A549 (cell line): Measurements from ENCODE around the gene PRKCZ.

Source experiments
- EP300 ChIP-seq, 2 experiments: fragments of >200 bp; sonication (Bioruptor Twin); formaldehyde crosslinking; IDR thresholded peaks; 2 replicates in 1 of 2; 3 replicates in 1 of 2; pipeline ENCODE4 v1.6.1; 2016 to 2017
- POLR2A ChIP-seq: IDR thresholded peaks from 2 replicates; pipeline ENCODE4 v1.6.1; 2012; ENCODE audit warnings: mild to moderate bottlenecking, low read length
- RAD21 ChIP-seq, 2 experiments: fragments of >200 bp in 1 of 2; sonication (Bioruptor Twin) in 1 of 2; formaldehyde crosslinking in 1 of 2; IDR thresholded peaks in 1 of 2; conservative IDR thresholded peaks in 1 of 2; 2 replicates in 1 of 2; 3 replicates in 1 of 2; pipeline ENCODE4 v1.6.1; 2012 to 2018; ENCODE audit warnings: inconsistent platforms in 1 of 2
- TF ChIP-seq, protein P1 (sequence below): fragments of >200 bp; sonication (Bioruptor Twin); formaldehyde crosslinking; IDR thresholded peaks from 3 replicates; pipeline ENCODE4 v1.5.1; 2016
- TF ChIP-seq, protein P2 (sequence below): IDR thresholded peaks from 2 replicates; pipeline ENCODE4 v1.6.1; 2012; ENCODE audit warnings: low read depth, borderline replicate concordance

DNA sequence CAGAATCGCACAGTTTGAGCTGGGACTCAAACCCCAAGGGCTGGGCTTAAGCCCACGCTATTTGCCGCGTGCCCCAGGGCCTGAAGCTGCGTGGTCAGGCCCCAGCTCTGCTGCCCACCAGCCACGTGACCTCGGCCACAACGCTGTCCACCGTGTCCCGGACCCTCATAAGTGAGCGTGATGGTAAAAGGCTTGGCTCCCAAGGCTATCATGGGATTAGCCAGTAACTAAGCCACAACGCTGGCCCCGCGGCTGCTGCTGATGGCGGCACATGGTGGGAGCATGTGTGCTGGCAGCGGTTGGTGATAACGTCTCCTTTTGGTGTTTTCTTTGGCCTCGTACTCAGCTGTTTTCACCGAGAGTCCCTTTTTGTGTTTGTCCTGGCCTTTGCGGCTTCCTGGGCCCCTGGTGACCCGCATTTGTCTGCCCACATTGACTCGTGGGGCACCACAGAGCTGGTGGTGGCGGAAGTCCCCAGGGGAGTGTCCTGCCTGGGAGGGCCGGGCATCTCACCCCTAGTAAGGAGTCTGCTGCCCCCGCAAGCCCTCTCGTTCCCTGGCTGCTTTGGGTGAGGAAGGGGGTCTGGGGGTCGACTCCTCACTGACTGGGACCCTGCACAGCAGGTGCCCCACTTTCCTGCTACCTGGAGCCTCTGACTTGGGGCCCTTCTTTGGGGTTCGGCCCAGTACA lies 29.3 kb downstream of the PRKCZ start:
- TF ChIP-seq, protein P1, sequence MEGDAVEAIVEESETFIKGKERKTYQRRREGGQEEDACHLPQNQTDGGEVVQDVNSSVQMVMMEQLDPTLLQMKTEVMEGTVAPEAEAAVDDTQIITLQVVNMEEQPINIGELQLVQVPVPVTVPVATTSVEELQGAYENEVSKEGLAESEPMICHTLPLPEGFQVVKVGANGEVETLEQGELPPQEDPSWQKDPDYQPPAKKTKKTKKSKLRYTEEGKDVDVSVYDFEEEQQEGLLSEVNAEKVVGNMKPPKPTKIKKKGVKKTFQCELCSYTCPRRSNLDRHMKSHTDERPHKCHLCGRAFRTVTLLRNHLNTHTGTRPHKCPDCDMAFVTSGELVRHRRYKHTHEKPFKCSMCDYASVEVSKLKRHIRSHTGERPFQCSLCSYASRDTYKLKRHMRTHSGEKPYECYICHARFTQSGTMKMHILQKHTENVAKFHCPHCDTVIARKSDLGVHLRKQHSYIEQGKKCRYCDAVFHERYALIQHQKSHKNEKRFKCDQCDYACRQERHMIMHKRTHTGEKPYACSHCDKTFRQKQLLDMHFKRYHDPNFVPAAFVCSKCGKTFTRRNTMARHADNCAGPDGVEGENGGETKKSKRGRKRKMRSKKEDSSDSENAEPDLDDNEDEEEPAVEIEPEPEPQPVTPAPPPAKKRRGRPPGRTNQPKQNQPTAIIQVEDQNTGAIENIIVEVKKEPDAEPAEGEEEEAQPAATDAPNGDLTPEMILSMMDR: no peak
- TF ChIP-seq POLR2A (no peak), EP300 (IDR thresholded peaks at IDR 0.05) (no peak), RAD21 (conservative IDR thresholded peaks at IDR 0.05 in 1 of 2, IDR thresholded peaks at IDR 0.05 in 1 of 2) (no peak)
- TF ChIP-seq, protein P2, sequence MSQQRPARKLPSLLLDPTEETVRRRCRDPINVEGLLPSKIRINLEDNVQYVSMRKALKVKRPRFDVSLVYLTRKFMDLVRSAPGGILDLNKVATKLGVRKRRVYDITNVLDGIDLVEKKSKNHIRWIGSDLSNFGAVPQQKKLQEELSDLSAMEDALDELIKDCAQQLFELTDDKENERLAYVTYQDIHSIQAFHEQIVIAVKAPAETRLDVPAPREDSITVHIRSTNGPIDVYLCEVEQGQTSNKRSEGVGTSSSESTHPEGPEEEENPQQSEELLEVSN: no peak
